Neutrophil (primary cell): ENCODE measurements around the gene TNFRSF25.
"Not testable (repeated sequence)": the region's sequence is repeated elsewhere in the genome, so short reads cannot be mapped to it uniquely, and the experiment has no call there.

Experiments
- H3K27ac ChIP-seq: fragments of 200-600 bp; sonication (generic); 2 replicates; pipeline ENCODE4 v1.5.1; 2016; ENCODE audit warnings: mild to moderate bottlenecking, moderate library complexity
- H3K27me3 ChIP-seq: fragments of 200-600 bp; sonication (generic); 2 replicates; pipeline ENCODE4 v1.6.0; 2016; ENCODE audit warnings: mild to moderate bottlenecking
- H3K36me3 ChIP-seq: fragments of 200-600 bp; sonication (generic); 2 replicates; pipeline ENCODE4 v1.5.1; 2017
- H3K4me1 ChIP-seq, 2 experiments: fragments of 200-600 bp in 1 of 2; sonication (generic) in 1 of 2; 1 replicate in 1 of 2; 2 replicates in 1 of 2; pipeline versions ENCODE4 v1.5.1 to v1.6.1; 2013 to 2016; ENCODE audit warnings: low read depth in 1 of 2, low read length in 1 of 2, mild to moderate bottlenecking in 1 of 2, moderate library complexity in 1 of 2; ENCODE audit not compliant: control insufficient read depth in 1 of 2, insufficient read depth in 1 of 2
- H3K4me3 ChIP-seq, 2 experiments: fragments of 200-600 bp in 1 of 2; sonication (generic) in 1 of 2; 1 replicate in 1 of 2; 2 replicates in 1 of 2; pipeline ENCODE4 v1.5.1; 2013 to 2016; ENCODE audit warnings: low read depth in 1 of 2, low read length in 1 of 2, mild to moderate bottlenecking in 1 of 2, moderate library complexity in 1 of 2
- H3K9me3 ChIP-seq: fragments of 200-600 bp; sonication (generic); 2 replicates; pipeline ENCODE4 v1.5.1; 2016
- TF ChIP-seq, protein P1 (sequence below): fragments of 200-600 bp; sonication (generic); IDR thresholded peaks from 2 replicates; pipeline ENCODE4 v1.5.1; 2016; ENCODE audit warnings: antibody characterized with exemption

Gene TNFRSF25

DNA sequence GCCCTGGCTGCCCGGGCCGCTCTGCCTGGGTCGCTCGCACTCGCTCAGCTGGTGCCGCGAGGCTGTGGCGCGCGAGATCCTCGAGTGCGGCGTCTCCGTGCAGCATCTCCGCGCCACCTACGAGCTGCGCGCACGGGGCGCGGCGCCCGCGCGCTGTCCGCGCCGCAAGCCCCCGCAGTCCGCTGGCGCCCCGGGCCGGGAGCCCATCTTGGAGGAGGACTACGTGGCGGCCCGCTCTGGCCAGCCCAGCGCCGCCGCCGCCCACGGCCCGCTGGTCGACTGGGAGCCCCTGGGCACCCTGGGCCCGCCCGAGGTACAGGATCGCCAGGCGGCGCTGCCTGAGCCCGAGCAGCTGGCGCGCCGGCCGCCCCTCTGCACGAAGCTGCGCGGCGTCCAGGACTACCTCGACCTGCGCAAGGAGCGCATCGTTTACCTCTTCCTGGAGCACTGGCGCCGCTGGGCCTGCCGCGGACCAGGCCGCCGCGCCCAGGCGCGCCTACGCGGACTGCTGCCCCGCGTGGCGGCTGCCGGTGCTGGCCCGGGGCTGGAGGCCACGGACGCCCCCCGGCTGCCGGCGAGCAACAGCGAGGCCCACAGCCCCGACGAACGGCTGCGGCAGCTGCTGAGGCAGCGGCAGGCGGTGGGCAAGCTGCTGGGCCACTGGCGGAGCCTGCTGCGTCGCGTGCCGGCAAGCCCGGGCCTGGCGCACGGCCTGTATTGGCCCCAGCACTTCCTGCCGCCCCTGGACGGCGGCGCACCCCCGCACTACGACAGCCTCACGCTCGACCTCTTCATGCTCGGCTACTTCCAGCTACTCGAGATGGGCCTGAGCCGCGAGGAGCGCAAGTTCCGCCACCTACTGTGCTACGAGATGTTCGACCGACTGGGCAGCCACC lies 10.9 kb downstream of the TNFRSF25 start:
- Histone ChIP-seq H3K4me1 (no peaks in the 10 kb centered on the region), H3K27ac (no peak overlapping the region), H3K36me3 (no peaks in the 10 kb centered on the region), H3K4me3 (no peak overlapping the region), H3K27me3 (peaks cover 100% of the 10 kb centered on the region), H3K9me3 (no peaks in the 10 kb centered on the region)
- TF ChIP-seq, protein P1, sequence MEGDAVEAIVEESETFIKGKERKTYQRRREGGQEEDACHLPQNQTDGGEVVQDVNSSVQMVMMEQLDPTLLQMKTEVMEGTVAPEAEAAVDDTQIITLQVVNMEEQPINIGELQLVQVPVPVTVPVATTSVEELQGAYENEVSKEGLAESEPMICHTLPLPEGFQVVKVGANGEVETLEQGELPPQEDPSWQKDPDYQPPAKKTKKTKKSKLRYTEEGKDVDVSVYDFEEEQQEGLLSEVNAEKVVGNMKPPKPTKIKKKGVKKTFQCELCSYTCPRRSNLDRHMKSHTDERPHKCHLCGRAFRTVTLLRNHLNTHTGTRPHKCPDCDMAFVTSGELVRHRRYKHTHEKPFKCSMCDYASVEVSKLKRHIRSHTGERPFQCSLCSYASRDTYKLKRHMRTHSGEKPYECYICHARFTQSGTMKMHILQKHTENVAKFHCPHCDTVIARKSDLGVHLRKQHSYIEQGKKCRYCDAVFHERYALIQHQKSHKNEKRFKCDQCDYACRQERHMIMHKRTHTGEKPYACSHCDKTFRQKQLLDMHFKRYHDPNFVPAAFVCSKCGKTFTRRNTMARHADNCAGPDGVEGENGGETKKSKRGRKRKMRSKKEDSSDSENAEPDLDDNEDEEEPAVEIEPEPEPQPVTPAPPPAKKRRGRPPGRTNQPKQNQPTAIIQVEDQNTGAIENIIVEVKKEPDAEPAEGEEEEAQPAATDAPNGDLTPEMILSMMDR, result no peak

DNA sequence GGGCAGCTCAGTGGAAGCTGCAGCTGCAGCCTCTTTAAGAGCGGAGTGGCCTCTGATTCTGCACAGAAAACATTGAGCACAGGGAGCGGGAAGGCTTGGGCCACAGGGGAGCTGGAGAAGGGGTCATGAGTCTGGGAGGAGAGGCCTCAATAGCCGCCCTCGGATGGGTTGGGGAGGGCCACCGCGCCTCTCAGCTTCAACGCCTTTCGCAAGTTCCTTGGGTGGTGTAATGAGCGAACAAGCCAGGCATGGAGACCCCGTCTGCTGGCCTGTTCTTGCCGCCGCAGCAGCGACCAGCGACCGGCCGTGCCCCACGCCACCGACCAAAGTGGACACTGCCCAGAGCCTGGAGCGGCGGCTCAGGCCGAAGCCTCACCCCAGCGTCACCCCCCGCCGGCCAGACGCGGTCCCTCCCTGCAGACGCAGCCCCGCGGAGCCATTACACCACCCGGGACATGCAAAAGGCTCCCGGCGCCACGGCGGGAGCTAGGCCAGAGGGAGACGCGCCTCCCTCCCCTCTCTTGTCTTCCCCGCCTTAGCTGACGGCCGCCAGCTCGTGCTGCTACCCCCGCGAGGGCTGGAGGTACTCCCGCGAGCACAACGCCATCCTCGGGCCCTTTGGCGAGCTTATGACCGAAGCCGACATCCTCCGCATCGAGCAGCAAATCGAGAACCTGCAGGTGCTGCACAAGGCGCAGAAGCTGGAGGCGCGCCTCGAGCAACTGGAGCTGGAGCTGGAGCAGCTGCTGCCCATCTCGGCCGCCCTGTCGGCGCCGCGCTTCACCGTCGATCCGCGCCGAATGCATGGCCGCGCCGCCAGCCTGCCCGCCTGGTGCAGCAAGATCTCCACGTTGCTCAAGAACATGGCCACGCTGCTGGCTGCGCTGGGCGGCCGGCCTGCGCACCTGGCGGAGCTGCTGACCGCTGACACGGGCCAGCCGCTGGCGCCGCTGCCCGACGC lies 11.8 kb downstream of the TNFRSF25 start:
- not testable (repeated sequence) for H3K36me3 ChIP-seq, H3K9me3 ChIP-seq, H3K4me1 ChIP-seq, H3K27ac ChIP-seq, H3K4me3 ChIP-seq
- H3K27me3 ChIP-seq, result peaks cover 100% of the 10 kb centered on the region

DNA sequence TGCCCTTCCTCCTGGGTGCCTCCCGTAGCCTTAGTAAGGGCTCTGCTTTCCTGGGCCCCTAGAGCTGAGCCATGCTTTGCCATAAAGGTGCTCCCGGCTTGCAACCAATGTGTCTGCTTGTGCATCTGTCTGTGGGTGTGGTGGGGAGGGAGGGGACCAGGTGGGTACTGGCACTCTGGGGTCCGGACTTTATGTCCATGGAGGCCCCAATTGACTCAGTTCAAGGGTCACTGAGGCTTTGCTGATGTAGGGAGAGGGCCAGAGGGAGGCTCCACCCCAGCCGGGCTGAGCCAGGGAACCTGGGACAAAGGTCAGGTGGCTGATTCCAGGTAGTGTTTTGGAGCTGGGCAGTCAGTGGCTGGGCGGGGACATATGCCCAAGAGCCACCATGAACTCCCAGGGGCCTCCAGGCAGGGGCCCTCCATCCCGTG lies 15.0 kb downstream of the TNFRSF25 start:
- TF ChIP-seq, protein P1, result no peak
- Histone ChIP-seq H3K36me3 (no peaks in the 10 kb centered on the region), H3K27me3 (peaks cover 100% of the 10 kb centered on the region), H3K9me3 (no peaks in the 10 kb centered on the region), H3K4me3 (no peak overlapping the region), H3K27ac (no peak overlapping the region), H3K4me1 (no peaks in the 10 kb centered on the region)

DNA sequence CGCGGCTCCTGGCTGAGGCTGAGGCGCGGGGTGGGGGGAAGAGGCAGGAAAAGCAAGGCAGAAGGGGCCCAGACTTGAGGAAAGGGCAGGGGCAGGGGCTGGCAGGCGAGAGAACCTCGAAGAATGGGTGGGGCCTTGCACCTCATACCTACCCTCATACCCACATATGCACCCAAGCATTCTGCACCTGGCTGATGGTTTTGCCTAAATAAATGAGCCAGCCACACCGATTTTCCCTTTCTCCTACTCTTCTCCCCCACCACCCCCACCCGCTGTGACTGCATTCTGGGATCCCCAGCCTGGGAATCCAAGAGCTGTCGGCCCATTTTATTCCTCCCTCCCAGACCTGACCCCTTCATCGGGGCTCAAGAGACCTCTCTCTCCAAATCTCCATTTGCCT lies 15.5 kb downstream of the TNFRSF25 start:
- H3K27me3 ChIP-seq, result peaks cover 100% of the 10 kb centered on the region
- not testable (repeated sequence) for H3K36me3 ChIP-seq, H3K4me3 ChIP-seq, H3K4me1 ChIP-seq, H3K27ac ChIP-seq, H3K9me3 ChIP-seq

DNA sequence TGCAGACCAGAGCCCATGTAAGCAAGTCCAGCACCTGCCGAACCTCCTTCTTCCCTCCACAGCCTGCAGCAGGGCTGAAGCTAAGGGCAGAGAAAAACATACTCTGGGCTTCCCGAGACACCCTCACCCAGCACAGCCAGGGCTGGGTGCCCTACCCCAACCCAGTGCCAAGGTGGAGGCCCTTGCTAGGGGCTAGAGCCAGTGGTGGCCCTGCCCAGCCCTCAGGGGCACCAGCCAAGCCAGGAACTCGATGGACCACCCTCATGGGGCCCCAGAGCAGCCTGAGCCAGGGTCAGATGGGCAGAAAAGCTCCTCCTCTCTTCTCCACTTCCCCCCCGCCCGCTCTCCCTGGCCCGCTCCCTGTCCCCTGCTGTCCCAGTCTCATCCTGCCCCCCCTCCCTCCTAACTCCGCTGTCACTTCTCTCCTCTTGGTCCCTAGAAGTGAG lies 15.9 kb downstream of the TNFRSF25 start:
- Histone ChIP-seq H3K4me3 (no peak overlapping the region), H3K27me3 (peaks cover 100% of the 10 kb centered on the region), H3K4me1 (no peaks in the 10 kb centered on the region), H3K36me3 (no peaks in the 10 kb centered on the region), H3K27ac (no peak overlapping the region), H3K9me3 (no peaks in the 10 kb centered on the region)
- TF ChIP-seq, protein P1, result no peak

DNA sequence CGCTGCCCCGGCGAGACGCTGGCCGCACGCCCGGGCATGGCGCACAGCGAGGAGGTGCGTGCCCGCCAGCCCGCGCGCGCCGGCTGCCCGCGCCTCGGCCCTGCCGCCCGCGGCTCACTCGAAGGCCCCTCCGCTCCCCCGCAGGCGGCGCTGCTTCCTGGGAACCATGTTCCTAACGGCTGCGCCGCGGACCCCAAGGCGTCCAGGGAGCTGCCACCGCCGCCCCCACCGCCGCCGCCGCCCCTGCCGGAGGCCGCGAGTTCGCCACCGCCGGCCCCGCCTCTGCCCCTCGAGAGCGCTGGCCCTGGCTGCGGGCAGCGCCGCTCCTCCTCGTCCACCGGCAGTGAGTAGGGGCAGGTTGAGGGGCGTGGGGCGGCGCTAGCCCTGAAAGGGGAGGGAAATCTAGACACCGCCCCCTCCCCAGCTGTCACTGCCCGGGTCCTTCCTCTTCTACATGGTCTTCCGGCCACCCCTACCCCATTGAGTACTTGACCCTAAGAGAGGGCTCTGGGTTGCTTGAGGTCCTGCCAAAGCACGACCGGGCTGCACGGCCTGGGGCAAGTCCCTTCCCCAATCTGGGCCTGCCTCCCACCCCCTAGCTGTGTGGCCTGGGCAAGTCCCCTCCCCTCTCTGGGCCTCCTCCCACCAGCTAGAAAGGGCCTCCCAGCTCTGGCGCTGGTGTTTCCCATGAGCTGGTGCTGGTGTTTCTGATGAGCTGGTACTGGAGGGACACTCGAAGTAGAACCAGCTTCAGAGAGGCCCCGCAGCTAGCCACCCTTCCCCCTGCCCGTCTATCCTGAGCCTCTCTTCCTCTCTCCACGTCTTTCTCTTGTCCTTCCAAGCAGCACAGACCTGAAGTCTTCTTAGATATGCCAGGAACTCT lies 17.0 kb downstream of the TNFRSF25 start:
- no peaks in the 10 kb centered on the region for H3K9me3 ChIP-seq
- no peaks in the 10 kb centered on the region for H3K4me1 ChIP-seq
- no peak overlapping the region for H3K27ac ChIP-seq
- peaks cover 100% of the 10 kb centered on the region for H3K27me3 ChIP-seq
- no peaks in the 10 kb centered on the region for H3K36me3 ChIP-seq
- no peak overlapping the region for H3K4me3 ChIP-seq
- TF ChIP-seq, protein P1, result no peak
